Urinary bladder (tissue), 4 donors: Measurements from ENCODE around the gene SUGP2. TPM values are rescaled to one million over a fixed set of nuclear protein-coding genes. Genes with fewer than 3 reads are reported as not detected.

Experiments
- DNase-seq: peaks from one replicate; pipeline ENCODE4 v3.0.0-alpha.2; 2015; ENCODE audit errors: extremely low spot score
- H3K27ac ChIP-seq: one replicate; pipeline ENCODE4 v1.5.1; 2013; ENCODE audit warnings: low read depth, mild to moderate bottlenecking, moderate library complexity
- H3K36me3 ChIP-seq: one replicate; pipeline ENCODE4 v1.6.1; 2013; ENCODE audit warnings: mild to moderate bottlenecking, moderate library complexity; ENCODE audit not compliant: insufficient read depth
- H3K4me1 ChIP-seq: one replicate; pipeline ENCODE4 v1.6.1; 2013; ENCODE audit warnings: mild to moderate bottlenecking, moderate library complexity; ENCODE audit not compliant: insufficient read depth
- H3K4me3 ChIP-seq: one replicate; pipeline ENCODE4 v1.5.1; 2013; ENCODE audit warnings: low read depth, low read length
- WGBS: extraction: QIAGEN DNeasy Blood & Tissue Kit; methylation state at CpG from one replicate; pipeline ENCODE4 v1.1.7; 2013; 5-methylcytosine and 5-hydroxymethylcytosine counted together
- polyA plus RNA-seq: library from polyadenylated mRNA; stranded (reverse); fragments of 200-250 nt; gene quantifications from one replicate; pipeline ENCODE4 v1.2.3, GENCODE V29; 2013
- total RNA-seq: library from RNA; depleted of rRNA; stranded (reverse); fragments of >200 nt; gene quantifications from one replicate; pipeline ENCODE4 v1.2.3, GENCODE V29; 2014
- donor health status: healthy with polysubstance abuse.
- donor health status: healthy.

The SUGP2 gene
- total and polyA plus RNA-seq, 2 donors: 36.3 to 55.8 TPM

DNA sequence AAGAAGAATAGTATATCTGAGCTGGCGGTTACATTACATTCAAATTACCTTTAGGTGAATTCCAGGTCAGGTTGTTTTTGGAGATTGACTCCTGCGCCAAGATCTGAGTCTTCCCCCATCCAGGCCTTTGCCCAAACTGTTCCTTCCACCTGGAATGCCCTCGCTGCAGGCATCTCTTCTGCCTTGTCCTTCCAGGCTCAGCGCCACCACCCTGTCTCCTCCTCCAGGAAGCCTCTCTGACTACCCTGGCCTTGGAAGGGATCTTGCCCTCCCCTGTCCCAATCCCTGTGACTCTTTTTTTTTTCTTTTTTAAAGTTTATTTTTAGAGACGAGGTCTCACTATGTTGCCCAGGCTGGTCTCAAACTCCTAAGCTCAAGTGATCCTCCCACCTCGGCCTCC, 90.6 kb downstream of the SUGP2 start:
- H3K4me3 ChIP-seq: no peak overlapping the region
- DNase-seq: no peak
- H3K4me1 ChIP-seq: peaks cover 3% of the 10 kb centered on the region
- 93% methylated on average over 6 of the region's 6 CpGs for WGBS
- no peaks in the 10 kb centered on the region for H3K36me3 ChIP-seq
- H3K27ac ChIP-seq: no peak overlapping the region

GRCh38 chr19:18941628-18942354, 91.5 kb downstream of the SUGP2 start:
- no peak overlapping the region for H3K4me3 ChIP-seq
- no peak overlapping the region for H3K27ac ChIP-seq
- H3K4me1 ChIP-seq: peaks cover 3% of the 10 kb centered on the region
- 66% methylated on average over 18 of the region's 18 CpGs for WGBS
- no peak for DNase-seq
- H3K36me3 ChIP-seq: no peaks in the 10 kb centered on the region

Other genes with a start within 250 kb of the SUGP2 start
- 0.90 TPM for gene COMP, start 242.2 kb downstream of the SUGP2 start, total RNA-seq
- gene COMP, start 242.2 kb downstream of the SUGP2 start, polyA plus RNA-seq: 25.0 TPM
- gene UPF1, start 201.6 kb downstream of the SUGP2 start, total RNA-seq: 34.4 TPM
- gene UPF1, start 201.6 kb downstream of the SUGP2 start, polyA plus RNA-seq: 52.9 TPM
- gene CERS1, start 137.4 kb downstream of the SUGP2 start, total RNA-seq: 7.2 TPM
- gene CERS1, start 137.4 kb downstream of the SUGP2 start, polyA plus RNA-seq: 2.2 TPM
- gene COPE, start 114.1 kb downstream of the SUGP2 start, total RNA-seq: 47.1 TPM
- gene COPE, start 114.1 kb downstream of the SUGP2 start, polyA plus RNA-seq: 188 TPM
- 22.2 TPM for gene DDX49, start 113.8 kb downstream of the SUGP2 start, total RNA-seq
- gene DDX49, start 113.8 kb downstream of the SUGP2 start, polyA plus RNA-seq: 54.0 TPM
- 20.7 TPM for gene HOMER3, start 92.3 kb downstream of the SUGP2 start, total RNA-seq
- 28.4 TPM for gene HOMER3, start 92.3 kb downstream of the SUGP2 start, polyA plus RNA-seq
- gene ARMC6, start 86 bp upstream of the SUGP2 start, total RNA-seq: 19.6 TPM
- 20.3 TPM for gene ARMC6, start 86 bp upstream of the SUGP2 start, polyA plus RNA-seq
- 7.1 TPM for gene SLC25A42, start 30.5 kb upstream of the SUGP2 start, total RNA-seq
- gene SLC25A42, start 30.5 kb upstream of the SUGP2 start, polyA plus RNA-seq: 14.8 TPM
- gene TMEM161A, start 105.0 kb upstream of the SUGP2 start, total RNA-seq: 8.8 TPM
- 30.7 TPM for gene TMEM161A, start 105.0 kb upstream of the SUGP2 start, polyA plus RNA-seq
- gene MEF2B, start 136.7 kb upstream of the SUGP2 start, total RNA-seq: 0.42 TPM
- gene MEF2B, start 136.7 kb upstream of the SUGP2 start, polyA plus RNA-seq: 0.48 TPM
- 7.8 TPM for gene BORCS8, start 158.6 kb upstream of the SUGP2 start, total RNA-seq
- 23.2 TPM for gene BORCS8, start 158.6 kb upstream of the SUGP2 start, polyA plus RNA-seq
- 28.1 TPM for gene RFXANK, start 158.7 kb upstream of the SUGP2 start, total RNA-seq
- 62.8 TPM for gene RFXANK, start 158.7 kb upstream of the SUGP2 start, polyA plus RNA-seq
- 8.5 TPM for gene NR2C2AP, start 169.9 kb upstream of the SUGP2 start, total RNA-seq
- 28.3 TPM for gene NR2C2AP, start 169.9 kb upstream of the SUGP2 start, polyA plus RNA-seq
- 0.42 TPM for gene NCAN, start 178.4 kb upstream of the SUGP2 start, total RNA-seq
- gene NCAN, start 178.4 kb upstream of the SUGP2 start, polyA plus RNA-seq: not detected
- gene TM6SF2, start 239.8 kb upstream of the SUGP2 start, total RNA-seq: 1.5 TPM
- 0.72 TPM for gene TM6SF2, start 239.8 kb upstream of the SUGP2 start, polyA plus RNA-seq